Measurements from ENCODE around the gene NECTIN3.

Gene NECTIN3

GRCh38 chr3:111210003-111210711, 138.5 kb downstream of the NECTIN3 start:
- DNase-seq (ENCODE audit: low spot score), result no peak

- no peak for DNase-seq (ENCODE audit: low spot score)
Measured at GRCh38 chr3:111210866-111211564, 139.4 kb downstream of the NECTIN3 start.

GRCh38 chr3:111212511-111212910, 140.9 kb downstream of the NECTIN3 start:
- DNase-seq (ENCODE audit: low spot score), result no peak

GRCh38 chr3:111215481-111215880, 143.9 kb downstream of the NECTIN3 start:
- DNase-seq (ENCODE audit: low spot score), result no peak

DNA sequence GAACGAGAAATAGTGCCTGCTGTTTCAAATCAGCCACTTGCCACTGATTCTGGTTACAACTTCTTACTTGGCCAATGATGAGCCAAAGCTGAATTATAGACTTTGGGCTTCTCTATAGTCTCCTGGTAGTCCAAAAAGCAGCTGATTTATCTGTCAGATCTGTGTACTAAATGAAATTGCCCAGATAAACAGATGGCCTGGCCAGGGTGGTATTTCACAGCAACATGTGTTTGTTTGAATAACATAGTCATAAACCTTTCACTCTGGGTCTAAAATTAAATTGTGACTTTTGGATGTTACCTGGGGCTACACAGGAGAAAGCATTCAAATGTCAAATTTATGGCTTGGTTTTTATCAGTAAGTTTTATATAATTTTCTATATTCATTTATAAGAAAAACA, 147.0 kb downstream of the NECTIN3 start:
- no peak for DNase-seq (ENCODE audit: low spot score)

DNA sequence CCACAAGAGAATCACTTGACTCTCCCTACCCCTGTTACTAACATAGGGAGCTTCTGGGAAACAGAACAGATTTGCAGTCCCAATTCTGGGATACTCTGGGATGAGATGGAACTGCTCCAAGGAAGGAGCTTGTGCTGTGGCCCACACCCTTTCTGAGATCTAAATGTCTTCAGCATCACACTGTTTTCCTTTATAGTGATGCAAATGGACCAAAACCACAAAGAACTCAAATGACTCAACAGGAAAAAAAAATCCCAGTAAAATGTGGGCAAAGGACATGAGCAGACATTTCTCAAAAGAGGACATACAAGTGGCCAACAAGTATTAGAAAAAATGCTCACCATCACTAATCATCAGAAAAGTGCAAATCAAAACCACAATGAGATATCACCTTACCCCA, 155.6 kb downstream of the NECTIN3 start:
- no peak for DNase-seq (ENCODE audit: low spot score)

GRCh38 chr3:111229301-111229700, 157.7 kb downstream of the NECTIN3 start:
- no peak for DNase-seq (ENCODE audit: low spot score)

DNA sequence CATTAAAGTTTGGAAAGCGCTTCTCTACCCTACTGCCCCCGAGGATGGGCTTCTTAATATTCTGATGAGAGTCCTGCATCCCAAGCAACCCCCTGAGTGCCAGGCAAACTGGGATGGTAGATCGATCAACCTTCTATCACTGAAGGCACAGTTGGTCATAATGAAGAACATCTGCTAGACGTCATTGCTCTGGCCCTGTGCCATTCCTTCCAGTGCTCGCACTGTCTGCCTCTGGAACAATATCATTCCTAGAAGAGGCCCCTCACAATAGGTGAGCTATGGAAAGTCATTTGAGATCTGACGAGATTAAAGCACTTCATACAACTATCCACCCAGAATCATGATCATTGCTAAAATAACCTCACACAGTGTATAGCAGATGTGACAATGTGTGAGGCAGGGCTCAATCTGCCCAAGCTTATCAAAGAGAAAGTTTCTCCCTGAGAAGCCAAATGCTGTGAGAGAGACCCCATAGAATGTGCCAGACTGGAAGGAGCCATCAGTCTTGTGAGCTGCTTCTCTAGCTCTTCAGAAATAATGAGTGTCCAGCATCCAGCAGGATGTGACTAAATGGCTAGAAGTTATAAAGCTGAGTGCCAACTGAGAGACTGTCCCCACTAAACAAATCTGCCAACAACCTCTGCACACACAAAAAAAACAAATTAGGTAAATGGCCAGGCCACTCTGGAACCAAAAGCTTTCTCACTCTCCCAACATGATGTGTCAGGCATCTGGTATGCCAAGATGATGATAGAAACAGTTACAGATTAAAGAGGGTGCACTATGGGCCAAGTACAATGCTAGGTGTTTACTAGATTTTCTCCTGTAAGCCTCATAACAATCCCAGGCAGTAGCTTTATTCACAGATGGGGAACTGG, 165.5 kb downstream of the NECTIN3 start:
- DNase-seq (ENCODE audit: low spot score), result no peak

GRCh38 chr3:111237946-111238345, 166.3 kb downstream of the NECTIN3 start:
- no peak for DNase-seq (ENCODE audit: low spot score)

DNA sequence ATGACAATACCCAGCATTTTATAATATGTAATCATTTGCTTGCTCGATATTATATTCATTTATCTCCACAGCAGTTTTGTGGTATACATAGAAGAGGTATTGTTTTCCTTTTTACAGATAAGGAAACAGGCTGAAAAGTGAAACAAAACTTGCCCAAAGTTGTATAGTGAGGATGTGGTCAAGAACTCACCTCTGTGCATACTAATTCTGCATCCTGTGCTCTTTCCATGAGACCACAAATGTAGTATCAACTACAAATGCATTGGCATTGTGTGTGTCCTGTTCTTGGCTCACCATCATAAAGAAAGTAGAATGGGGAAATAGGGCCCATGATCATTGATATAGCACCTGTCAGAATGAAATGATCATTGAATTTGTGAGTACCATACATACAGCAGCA, 167.3 kb downstream of the NECTIN3 start:
- DNase-seq (ENCODE audit: low spot score), result peak; percentile 52

- DNase-seq (ENCODE audit: low spot score), result no peak
Measured at GRCh38 chr3:111241960-111242359, 170.3 kb downstream of the NECTIN3 start.
